ENCODE results near the gene THBD.

DNA sequence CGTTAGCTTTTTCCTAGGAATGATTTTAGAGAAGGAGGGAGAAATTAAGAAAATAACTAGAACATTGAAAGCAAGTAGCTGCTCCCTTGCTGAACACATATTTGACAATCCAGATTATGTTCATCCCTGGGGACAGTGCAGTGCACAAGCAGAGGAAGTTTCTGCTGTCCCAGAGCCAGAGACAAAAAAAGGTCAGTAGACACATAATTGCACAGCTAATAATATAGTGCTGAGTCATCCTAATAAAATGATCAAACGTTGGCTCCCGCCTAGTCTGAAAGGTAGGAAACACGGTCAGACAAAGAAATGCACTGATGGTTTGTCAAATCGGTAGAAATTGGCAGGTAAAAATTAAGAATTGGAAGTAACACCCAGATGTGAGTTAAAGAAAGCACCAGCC lies 36.0 kb downstream of the THBD start:
- TF ChIP-seq EZH2 (IDR thresholded peaks at IDR 0.05; ENCODE audit: insufficient read depth, poor library complexity, severe bottlenecking) (no peak), EZH2phosphoT487 (IDR thresholded peaks at IDR 0.05; ENCODE audit: insufficient read depth, low read depth) (no peak)

Data from GM23248 (cell line).